ENCODE measurements around the gene EPAS1. TPM values are rescaled to one million over a fixed set of nuclear protein-coding genes. Genes with fewer than 3 reads are reported as not detected.

The EPAS1 gene
- total and polyA plus RNA-seq, 2 of the 8 experiments (the other 6 are each of a cell fraction or from before 2014, with no cell fraction given): 2.0 to 4.9 TPM

- H3K4me1 ChIP-seq (replicated peaks in 1 of 4; ENCODE audit: control insufficient read depth in 3 of 4, insufficient read depth in 4 of 4, low read length in 3 of 4): peaks cover 10 to 24% (median 11%) of the 10 kb centered on the region in 4 experiments; a peak in 6 of 7 replicates
- no peak overlapping the region for H4K5ac ChIP-seq (ENCODE audit: insufficient read length, low read depth, low read length)
- no peak overlapping the region for H3K9ac ChIP-seq (replicated peaks in 1 of 4; ENCODE audit: extremely low read depth in 1 of 4, low read depth in 3 of 4, low read length in 3 of 4)
- FAIRE-seq (no peak), DNase-seq (ENCODE audit: low read depth in 1 of 2, low spot score in 2 of 2) (no peak)
- peak overlapping the region in 1 of 4 experiments; percentile 70; a peak in 1 of 8 replicates for H3K4me3 ChIP-seq (ENCODE audit: extremely low read depth in 1 of 4, insufficient read depth in 2 of 4, low read depth in 3 of 4, low read length in 4 of 4)
- no peak overlapping the region for H3K56ac ChIP-seq (replicated peaks; ENCODE audit: insufficient read length, low read depth, low read length)
- no peak overlapping the region for H3K14ac ChIP-seq (ENCODE audit: insufficient read length)
- POLR2A ChIA-PET (ENCODE audit: partially characterized antibody): no interaction called here
- no peak overlapping the region for H3K27ac ChIP-seq (ENCODE audit: low read depth, low read length)
- H3K9me3 ChIP-seq (ENCODE audit: insufficient read depth in 2 of 2, low read depth in 1 of 2, low read length in 1 of 2): no peaks in the 10 kb centered on the region
- H2BK20ac ChIP-seq (ENCODE audit: low read length): no peak overlapping the region
- no peak overlapping the region for H2BK120ac ChIP-seq (replicated peaks; ENCODE audit: low read depth, low read length)
- H2AFZ ChIP-seq (ENCODE audit: low read length): no peak overlapping the region
- no peak overlapping the region for H2BK12ac ChIP-seq (ENCODE audit: low read depth, low read length)
- H2BK5ac ChIP-seq (ENCODE audit: low read depth, low read length): no peak overlapping the region
- no peaks in the 10 kb centered on the region for H3K79me1 ChIP-seq (ENCODE audit: low read depth, low read length)
- peak overlapping the region; percentile 87 to 90; a peak in 2 of 4 replicates for H3K4me2 ChIP-seq (ENCODE audit: insufficient read depth in 1 of 2, low read depth in 2 of 2, low read length in 2 of 2)
- no peak overlapping the region for H3K18ac ChIP-seq (ENCODE audit: extremely low read depth, low read length)
- CTCF ChIA-PET (ENCODE audit: partially characterized antibody): interaction anchor here (0.7 to 1.6 kb wide), 7 partner anchors 7 to 307 kb away, joined by 3 to 4 read pairs (median 3); no protein-coding TSS in a partner anchor
- H4K8ac ChIP-seq (ENCODE audit: extremely low read depth, insufficient read depth, low read length): no peak overlapping the region
- H3K79me2 ChIP-seq (ENCODE audit: control insufficient read depth in 1 of 2, insufficient read depth in 2 of 2, low read length in 2 of 2): no peaks in the 10 kb centered on the region
- H3K23ac ChIP-seq (ENCODE audit: insufficient read length): no peak overlapping the region
- peaks cover 5 to 12% of the 10 kb centered on the region in 2 experiments for H4K20me1 ChIP-seq (replicated peaks in 1 of 2; ENCODE audit: control insufficient read depth in 1 of 2, insufficient read depth in 2 of 2, low read length in 2 of 2)
- WGBS, 2 experiments (ENCODE audit: extremely low coverage in 1 of 2, insufficient coverage in 1 of 2, insufficient read length in 1 of 2, insufficient replicate concordance in 2 of 2, low coverage in 1 of 2, low lambda C conversion rate in 2 of 2, missing lambda C conversion rate in 1 of 2): 42% methylated on average over 6 of the region's 6 CpGs; no CpG with 5 or more reads in 1 of the 2 experiments
- H4K91ac ChIP-seq (replicated peaks; ENCODE audit: insufficient read length, low read length): no peak overlapping the region
- TF ChIP-seq SP2 (IDR thresholded peaks at IDR 0.05; ENCODE audit: low read length) (no peak), CBX8 (IDR thresholded peaks at IDR 0.05; ENCODE audit: borderline replicate concordance, low read depth, low read length) (no peak), MAFK (IDR thresholded peaks at IDR 0.05; ENCODE audit: low read depth, low read length) (no peak), SIX5 (IDR thresholded peaks at IDR 0.05; ENCODE audit: low read depth, low read length) (no peak), BCL11A (IDR thresholded peaks at IDR 0.05; ENCODE audit: low read depth in 2 of 2, low read length in 2 of 2) (no peak), SAP30 (IDR thresholded peaks at IDR 0.05; ENCODE audit: insufficient read depth, insufficient replicate concordance, low read length) (no peak), KDM1A (IDR thresholded peaks at IDR 0.05; ENCODE audit: borderline replicate concordance, low read length) (no peak), RXRA (IDR thresholded peaks at IDR 0.05; ENCODE audit: insufficient read depth, low read depth, low read length) (no peak), POLR2AphosphoS5 (IDR thresholded peaks at IDR 0.05; ENCODE audit: low read depth, low read length) (no peak), RAD21 (IDR thresholded peaks at IDR 0.05 in 1 of 2, conservative IDR thresholded peaks at IDR 0.05 in 1 of 2; ENCODE audit: low read depth in 2 of 2, low read length in 2 of 2) (no peak), RNF2 (IDR thresholded peaks at IDR 0.05; ENCODE audit: borderline replicate concordance, low read depth, low read length, missing control alignments, poor library complexity, severe bottlenecking) (no peak), PHF8 (conservative IDR thresholded peaks at IDR 0.05; ENCODE audit: low read depth, low read length) (no peak), SP4 (IDR thresholded peaks at IDR 0.05; ENCODE audit: low read length) (no peak)
- peaks cover 28% of the 10 kb centered on the region for H3K23me2 ChIP-seq (ENCODE audit: low read depth, low read length)
- no peak overlapping the region for H2BK15ac ChIP-seq (ENCODE audit: low read length)
- H3K36me3 ChIP-seq (ENCODE audit: control insufficient read depth in 2 of 4, insufficient read depth in 4 of 4, low read length in 3 of 4): no peaks in the 10 kb centered on the region; a peak in 1 of 8 replicates
- H3K4ac ChIP-seq (replicated peaks; ENCODE audit: insufficient read length, low read depth, low read length): no peak overlapping the region
- no peak overlapping the region for H2AK5ac ChIP-seq (ENCODE audit: low read depth, low read length)
- peaks cover 39 to 59% (median 53%) of the 10 kb centered on the region in 4 experiments for H3K27me3 ChIP-seq (replicated peaks in 1 of 4; ENCODE audit: control insufficient read depth in 3 of 4, extremely low read depth in 1 of 4, insufficient read depth in 3 of 4, low read length in 3 of 4)
These were observed 3.2 kb downstream of the EPAS1 start for GRCh38 chr2:46300406-46300832.
